Measurements from ENCODE around the gene GFOD1.
"Not testable (repeated sequence)": the region's sequence is repeated elsewhere in the genome, so short reads cannot be mapped to it uniquely, and the experiment has no call there.

GRCh38 chr6:13511141-13511571 is 23.8 kb upstream of the GFOD1 start:
- not testable (repeated sequence) for TF ChIP-seq CTCF (conservative IDR thresholded peaks at IDR 0.05; ENCODE audit: low read length); EZH2phosphoT487 (IDR thresholded peaks at IDR 0.05; ENCODE audit: borderline replicate concordance)
